Measurements from ENCODE around the gene LRRC66.

The LRRC66 gene

GRCh38 chr4:52019936-52020657 is at the start of gene LRRC66:
LRRC66 (minus strand) TSS chr4:52020363; CDS start chr4:52017613, 2,750 bp downstream.
- DNase-seq, result no peak

GRCh38 chr4:52069571-52069970 is 49.4 kb upstream of the LRRC66 start:
- no peak for DNase-seq

GRCh38 chr4:52059372-52059771 is 39.2 kb upstream of the LRRC66 start:
- DNase-seq, result no peak

GRCh38 chr4:52058275-52058674 is 38.1 kb upstream of the LRRC66 start:
- DNase-seq, result no peak

GRCh38 chr4:52057196-52057595 is 37.0 kb upstream of the LRRC66 start:
- DNase-seq, result no peak

GRCh38 chr4:52054254-52054653 is 34.1 kb upstream of the LRRC66 start:
- no peak for DNase-seq

- no peak for DNase-seq
Measured at GRCh38 chr4:52052475-52052780, 32.3 kb upstream of the LRRC66 start.

- peak; percentile 4 for DNase-seq
Measured at GRCh38 chr4:52051615-52052474, 31.7 kb upstream of the LRRC66 start.

GRCh38 chr4:52051213-52051614 is 31.1 kb upstream of the LRRC66 start, which contains the start of gene SPATA18:
SPATA18 (plus strand) TSS chr4:52051304; CDS start chr4:52051705, 401 bp downstream.
- no peak for DNase-seq

GRCh38 chr4:52049266-52049665 is 29.1 kb upstream of the LRRC66 start:
- DNase-seq, result no peak

- no peak for DNase-seq
Measured at GRCh38 chr4:52045028-52045427, 24.9 kb upstream of the LRRC66 start.

- peak; percentile 79 for DNase-seq
Measured at GRCh38 chr4:52038103-52038912, 18.1 kb upstream of the LRRC66 start, which contains the start of gene SGCB. SGCB (minus strand) TSS chr4:52038299; CDS start chr4:52038259, 40 bp downstream.

GRCh38 chr4:52037689-52038102 is 17.5 kb upstream of the LRRC66 start:
- no peak for DNase-seq

- DNase-seq, result no peak
Measured at GRCh38 chr4:52036886-52037530, 16.8 kb upstream of the LRRC66 start.

GRCh38 chr4:52035190-52035589 is 15.0 kb upstream of the LRRC66 start:
- DNase-seq, result no peak

GRCh38 chr4:52032005-52032404 is 11.8 kb upstream of the LRRC66 start:
- DNase-seq, result no peak

GRCh38 chr4:52028970-52029369 is 8.8 kb upstream of the LRRC66 start:
- DNase-seq, result no peak

- no peak for DNase-seq
Measured at GRCh38 chr4:52017814-52018213, 2.3 kb downstream of the LRRC66 start.

GRCh38 chr4:52016981-52017380 is 3.2 kb downstream of the LRRC66 start:
- DNase-seq, result no peak

GRCh38 chr4:52015366-52015765 is 4.8 kb downstream of the LRRC66 start:
- DNase-seq, result no peak

- no peak for DNase-seq
Measured at GRCh38 chr4:52014903-52015302, 5.3 kb downstream of the LRRC66 start.

- no peak for DNase-seq
Measured at GRCh38 chr4:52012651-52013050, 7.5 kb downstream of the LRRC66 start.

GRCh38 chr4:52010986-52011385 is 9.2 kb downstream of the LRRC66 start:
- DNase-seq, result no peak
